Liver (tissue), 3 donors: ENCODE data around the gene ENTREP3.

Source experiments
- EGR1 ChIP-seq, 2 donors: IDR thresholded peaks; 2 replicates each; pipeline ENCODE4 v1.6.1; 2016 to 2018; ENCODE audit warnings: antibody characterized with exemption in 2 of 2, low read depth in 2 of 2
- HNF4A ChIP-seq, 2 donors: conservative IDR thresholded peaks; 2 replicates each; pipeline ENCODE4 v1.6.1; 2016; ENCODE audit warnings: antibody characterized with exemption in 2 of 2, mild to moderate bottlenecking in 2 of 2
- JUND ChIP-seq, 2 donors: IDR thresholded peaks; 2 replicates each; pipeline ENCODE4 v1.6.1; 2016; ENCODE audit warnings: antibody characterized with exemption in 2 of 2
- TAF1 ChIP-seq: conservative IDR thresholded peaks from 2 replicates; pipeline ENCODE4 v1.6.1; 2016; ENCODE audit warnings: antibody characterized with exemption, mild to moderate bottlenecking
- YY1 ChIP-seq: IDR thresholded peaks from 2 replicates; pipeline ENCODE4 v1.6.1; 2016; ENCODE audit warnings: antibody characterized with exemption, mild to moderate bottlenecking
- TF ChIP-seq, protein P1 (sequence below): fragments of 150-350 bp; IDR thresholded peaks from 2 replicates; pipeline ENCODE4 v1.5.1; 2017; ENCODE audit warnings: improper control_type of control experiment, low read depth, low read length; ENCODE audit not compliant: missing input control
- TF ChIP-seq, protein P2 (sequence below): IDR thresholded peaks from 2 replicates; pipeline ENCODE4 v1.6.1; 2016; ENCODE audit warnings: antibody characterized with exemption
- TF ChIP-seq, protein P3 (sequence below): IDR thresholded peaks from 2 replicates; pipeline ENCODE4 v1.6.1; 2016; ENCODE audit warnings: antibody characterized with exemption
- donor health status: healthy.
- donor health status: healthy.

DNA sequence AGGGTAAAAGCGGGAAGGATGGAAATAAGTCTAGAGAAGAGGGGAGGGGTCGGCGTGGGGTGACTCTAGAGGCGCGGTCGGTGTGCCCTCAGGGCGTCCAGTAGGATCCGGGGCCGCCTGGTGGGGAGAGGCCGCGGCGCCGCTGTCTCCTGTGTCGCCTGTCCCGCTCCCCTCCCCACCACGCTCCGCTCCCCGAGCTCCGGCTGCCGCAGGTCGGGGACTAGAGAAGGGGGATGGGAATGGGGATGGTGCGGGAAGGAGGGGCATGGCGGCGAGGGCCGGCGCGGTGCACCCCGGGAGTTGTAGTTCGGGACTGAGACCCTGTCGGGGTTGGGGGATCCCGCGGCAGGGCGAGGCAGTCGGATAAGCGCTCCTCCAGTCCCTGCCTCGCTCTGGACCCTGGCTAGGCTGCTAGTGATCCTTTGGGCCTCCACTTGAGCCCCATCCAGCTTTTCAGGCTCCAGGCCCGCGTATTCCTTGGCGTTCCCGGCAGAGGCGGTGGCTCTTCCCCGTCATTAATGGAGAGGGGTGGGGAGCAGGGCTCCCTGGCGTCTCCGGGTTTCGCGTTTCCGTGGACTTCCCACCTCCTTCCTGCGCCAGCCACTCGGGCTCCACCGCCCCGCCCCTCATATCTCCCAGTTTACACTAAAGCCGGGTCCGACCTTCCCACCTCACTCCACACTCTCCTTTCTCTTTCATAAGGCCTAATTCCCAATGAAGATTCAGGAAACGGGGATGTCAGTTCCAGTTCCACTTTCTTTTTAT lies at the start of gene ENTREP3:
- TF ChIP-seq, protein P1, sequence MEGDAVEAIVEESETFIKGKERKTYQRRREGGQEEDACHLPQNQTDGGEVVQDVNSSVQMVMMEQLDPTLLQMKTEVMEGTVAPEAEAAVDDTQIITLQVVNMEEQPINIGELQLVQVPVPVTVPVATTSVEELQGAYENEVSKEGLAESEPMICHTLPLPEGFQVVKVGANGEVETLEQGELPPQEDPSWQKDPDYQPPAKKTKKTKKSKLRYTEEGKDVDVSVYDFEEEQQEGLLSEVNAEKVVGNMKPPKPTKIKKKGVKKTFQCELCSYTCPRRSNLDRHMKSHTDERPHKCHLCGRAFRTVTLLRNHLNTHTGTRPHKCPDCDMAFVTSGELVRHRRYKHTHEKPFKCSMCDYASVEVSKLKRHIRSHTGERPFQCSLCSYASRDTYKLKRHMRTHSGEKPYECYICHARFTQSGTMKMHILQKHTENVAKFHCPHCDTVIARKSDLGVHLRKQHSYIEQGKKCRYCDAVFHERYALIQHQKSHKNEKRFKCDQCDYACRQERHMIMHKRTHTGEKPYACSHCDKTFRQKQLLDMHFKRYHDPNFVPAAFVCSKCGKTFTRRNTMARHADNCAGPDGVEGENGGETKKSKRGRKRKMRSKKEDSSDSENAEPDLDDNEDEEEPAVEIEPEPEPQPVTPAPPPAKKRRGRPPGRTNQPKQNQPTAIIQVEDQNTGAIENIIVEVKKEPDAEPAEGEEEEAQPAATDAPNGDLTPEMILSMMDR = no peak
- TF ChIP-seq, protein P2, sequence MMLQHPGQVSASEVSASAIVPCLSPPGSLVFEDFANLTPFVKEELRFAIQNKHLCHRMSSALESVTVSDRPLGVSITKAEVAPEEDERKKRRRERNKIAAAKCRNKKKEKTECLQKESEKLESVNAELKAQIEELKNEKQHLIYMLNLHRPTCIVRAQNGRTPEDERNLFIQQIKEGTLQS = no peak
- TF ChIP-seq, protein P3, sequence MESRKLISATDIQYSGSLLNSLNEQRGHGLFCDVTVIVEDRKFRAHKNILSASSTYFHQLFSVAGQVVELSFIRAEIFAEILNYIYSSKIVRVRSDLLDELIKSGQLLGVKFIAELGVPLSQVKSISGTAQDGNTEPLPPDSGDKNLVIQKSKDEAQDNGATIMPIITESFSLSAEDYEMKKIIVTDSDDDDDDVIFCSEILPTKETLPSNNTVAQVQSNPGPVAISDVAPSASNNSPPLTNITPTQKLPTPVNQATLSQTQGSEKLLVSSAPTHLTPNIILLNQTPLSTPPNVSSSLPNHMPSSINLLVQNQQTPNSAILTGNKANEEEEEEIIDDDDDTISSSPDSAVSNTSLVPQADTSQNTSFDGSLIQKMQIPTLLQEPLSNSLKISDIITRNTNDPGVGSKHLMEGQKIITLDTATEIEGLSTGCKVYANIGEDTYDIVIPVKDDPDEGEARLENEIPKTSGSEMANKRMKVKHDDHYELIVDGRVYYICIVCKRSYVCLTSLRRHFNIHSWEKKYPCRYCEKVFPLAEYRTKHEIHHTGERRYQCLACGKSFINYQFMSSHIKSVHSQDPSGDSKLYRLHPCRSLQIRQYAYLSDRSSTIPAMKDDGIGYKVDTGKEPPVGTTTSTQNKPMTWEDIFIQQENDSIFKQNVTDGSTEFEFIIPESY = no peak
- TF ChIP-seq YY1 (peak; percentile 92), TAF1 (no peak), JUND (IDR thresholded peaks at IDR 0.05) (no peak), HNF4A (conservative IDR thresholded peaks at IDR 0.05) (no peak), EGR1 (IDR thresholded peaks at IDR 0.05; ENCODE audit: low read depth in 2 of 2) (no peak)
